ENCODE data around the gene ATP5PB. TPM values are rescaled to one million over a fixed set of nuclear protein-coding genes. Genes with fewer than 3 reads are reported as not detected.

ATP5PB gene
- total RNA-seq, 2 experiments from 2014 or later: 286 to 303 TPM

- Histone ChIP-seq H3K9me2 (ENCODE audit: insufficient read depth, low read length) (no peaks in the 10 kb centered on the region), H3K4me2 (ENCODE audit: low read length) (no peak overlapping the region), H2AFZ (ENCODE audit: low read length) (no peak overlapping the region), H3K27ac (ENCODE audit: low read depth, low read length, poor library complexity, severe bottlenecking) (no peak overlapping the region), H3K79me2 (ENCODE audit: insufficient read depth, low read depth, low read length) (no peaks in the 10 kb centered on the region), H4K20me1 (ENCODE audit: insufficient read depth, low read length) (no peaks in the 10 kb centered on the region), H3K4me3 (ENCODE audit: low read depth, low read length, poor library complexity, severe bottlenecking) (no peak overlapping the region), H3K36me3 (ENCODE audit: insufficient read depth, low read length) (no peaks in the 10 kb centered on the region), H3K9me3 (ENCODE audit: low read length) (no peaks in the 10 kb centered on the region), H3K4me1 (ENCODE audit: insufficient read depth, low read length, poor library complexity, severe bottlenecking) (no peaks in the 10 kb centered on the region)
- ChIA-PET CTCF (ENCODE audit: unreplicated experiment) (no interaction called here), POLR2A (no interaction called here)
- no peak for DNase-seq (ENCODE audit: low spot score)
- no TSS peak for BruUV-seq (replicated peaks)
- intact Hi-C loops (cut with micrococcal nuclease; ENCODE audit: unreplicated experiment): no loop called here
- no peak for TF ChIP-seq EZH2phosphoT487 (IDR thresholded peaks at IDR 0.05; ENCODE audit: borderline replicate concordance, low read depth, low read length)
- TF ChIP-seq CTCF (conservative IDR thresholded peaks at IDR 0.05; ENCODE audit: low read length): no peak
Measured at GRCh38 chr1:111420377-111420776, 28.9 kb upstream of the ATP5PB start.

- no TSS peak for BruUV-seq (replicated peaks)
- CTCF ChIA-PET (ENCODE audit: unreplicated experiment): no interaction called here
- no peak overlapping the region for H2AFZ ChIP-seq (ENCODE audit: low read length)
- no peak for TF ChIP-seq EZH2phosphoT487 (IDR thresholded peaks at IDR 0.05; ENCODE audit: borderline replicate concordance, low read depth, low read length)
- TF ChIP-seq CTCF (conservative IDR thresholded peaks at IDR 0.05; ENCODE audit: low read length): no peak
- no peaks in the 10 kb centered on the region for H3K79me2 ChIP-seq (ENCODE audit: insufficient read depth, low read depth, low read length)
- H4K20me1 ChIP-seq (ENCODE audit: insufficient read depth, low read length): no peaks in the 10 kb centered on the region
- H3K36me3 ChIP-seq (ENCODE audit: insufficient read depth, low read length): no peaks in the 10 kb centered on the region
- intact Hi-C loops (cut with micrococcal nuclease; ENCODE audit: unreplicated experiment): no loop called here
- no peak for DNase-seq (ENCODE audit: low spot score)
- no peak overlapping the region for H3K4me3 ChIP-seq (ENCODE audit: low read depth, low read length, poor library complexity, severe bottlenecking)
- POLR2A ChIA-PET: interaction anchor here (1.1 to 1.8 kb wide), 2 partner anchors 9 to 10 kb away, joined by 3 to 5 read pairs; no protein-coding TSS in a partner anchor
- no peaks in the 10 kb centered on the region for H3K9me3 ChIP-seq (ENCODE audit: low read length)
- peaks cover 11% of the 10 kb centered on the region for H3K4me1 ChIP-seq (ENCODE audit: insufficient read depth, low read length, poor library complexity, severe bottlenecking)
- H3K9me2 ChIP-seq (ENCODE audit: insufficient read depth, low read length): no peaks in the 10 kb centered on the region
- no peak overlapping the region for H3K4me2 ChIP-seq (ENCODE audit: low read length)
- H3K27ac ChIP-seq (ENCODE audit: low read depth, low read length, poor library complexity, severe bottlenecking): no peak overlapping the region
Measured at GRCh38 chr1:111422546-111423391, 26.5 kb upstream of the ATP5PB start.

- H3K27ac ChIP-seq (ENCODE audit: low read depth, low read length, poor library complexity, severe bottlenecking): no peak overlapping the region
- no peak overlapping the region for H2AFZ ChIP-seq (ENCODE audit: low read length)
- H3K9me2 ChIP-seq (ENCODE audit: insufficient read depth, low read length): no peaks in the 10 kb centered on the region
- TF ChIP-seq EZH2phosphoT487 (IDR thresholded peaks at IDR 0.05; ENCODE audit: borderline replicate concordance, low read depth, low read length): no peak
- TF ChIP-seq CTCF (conservative IDR thresholded peaks at IDR 0.05; ENCODE audit: low read length): no peak
- no peak overlapping the region for H3K4me2 ChIP-seq (ENCODE audit: low read length)
- H3K4me1 ChIP-seq (ENCODE audit: insufficient read depth, low read length, poor library complexity, severe bottlenecking): peaks cover 11% of the 10 kb centered on the region
- DNase-seq (ENCODE audit: low spot score): no peak
- CTCF ChIA-PET (ENCODE audit: unreplicated experiment): interaction anchor here (0.8 kb wide), 1 partner anchor 205 kb away, joined by 3 read pairs; no protein-coding TSS in a partner anchor
- no peaks in the 10 kb centered on the region for H3K36me3 ChIP-seq (ENCODE audit: insufficient read depth, low read length)
- no peak overlapping the region for H3K4me3 ChIP-seq (ENCODE audit: low read depth, low read length, poor library complexity, severe bottlenecking)
- H3K79me2 ChIP-seq (ENCODE audit: insufficient read depth, low read depth, low read length): no peaks in the 10 kb centered on the region
- POLR2A ChIA-PET: interaction anchor here (0.7 to 1.1 kb wide), 3 partner anchors 11 to 354 kb away, joined by 3 to 6 read pairs (median 5); no protein-coding TSS in a partner anchor
- no TSS peak for BruUV-seq (replicated peaks)
- intact Hi-C loops (cut with micrococcal nuclease; ENCODE audit: unreplicated experiment): no loop called here
- no peaks in the 10 kb centered on the region for H3K9me3 ChIP-seq (ENCODE audit: low read length)
- H4K20me1 ChIP-seq (ENCODE audit: insufficient read depth, low read length): no peaks in the 10 kb centered on the region
Measured at GRCh38 chr1:111424281-111424680, 25.0 kb upstream of the ATP5PB start.
